ENCODE data around the gene SDHC.
"Not testable (repeated sequence)": the region's sequence is repeated elsewhere in the genome, so short reads cannot be mapped to it uniquely, and the experiment has no call there.

Gene SDHC

DNA sequence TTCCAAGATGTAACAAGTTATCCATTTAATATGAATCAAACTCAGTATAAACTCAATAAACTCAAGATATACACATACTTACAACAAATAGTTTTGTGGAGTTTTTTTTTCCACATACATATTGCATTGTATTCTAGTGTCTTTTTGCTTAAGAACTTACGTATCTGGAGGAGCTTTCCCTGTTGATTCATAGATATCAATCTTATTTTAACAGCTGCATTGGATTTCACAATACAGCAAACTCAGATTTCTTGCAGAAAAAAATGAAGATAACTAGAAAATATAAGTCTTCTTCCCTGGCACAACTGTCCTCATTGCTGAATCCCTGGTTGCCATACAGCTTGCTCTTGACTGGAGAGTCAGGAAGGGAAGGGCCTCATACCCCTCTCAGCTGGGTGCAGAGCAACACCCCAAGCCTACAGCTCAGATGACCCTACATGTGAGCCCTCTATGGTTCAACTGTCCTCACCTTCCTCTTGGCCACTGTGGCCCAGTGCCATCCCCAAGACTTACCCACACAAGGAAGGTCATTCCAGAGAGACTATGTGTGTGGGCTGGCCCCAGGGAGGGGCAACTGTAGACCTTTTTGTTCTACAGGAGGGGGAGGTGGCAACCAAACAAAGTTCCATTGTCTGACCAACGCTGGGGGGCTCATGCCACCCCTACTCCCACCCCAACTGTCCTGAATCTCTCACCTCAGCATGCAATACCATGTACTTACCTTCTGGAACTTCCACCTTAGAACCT, 6.1 kb upstream of the SDHC start:
- H3K4me3 ChIP-seq (ENCODE audit: low read depth, low read length) = no peak overlapping the region
- TF ChIP-seq, protein P1, sequence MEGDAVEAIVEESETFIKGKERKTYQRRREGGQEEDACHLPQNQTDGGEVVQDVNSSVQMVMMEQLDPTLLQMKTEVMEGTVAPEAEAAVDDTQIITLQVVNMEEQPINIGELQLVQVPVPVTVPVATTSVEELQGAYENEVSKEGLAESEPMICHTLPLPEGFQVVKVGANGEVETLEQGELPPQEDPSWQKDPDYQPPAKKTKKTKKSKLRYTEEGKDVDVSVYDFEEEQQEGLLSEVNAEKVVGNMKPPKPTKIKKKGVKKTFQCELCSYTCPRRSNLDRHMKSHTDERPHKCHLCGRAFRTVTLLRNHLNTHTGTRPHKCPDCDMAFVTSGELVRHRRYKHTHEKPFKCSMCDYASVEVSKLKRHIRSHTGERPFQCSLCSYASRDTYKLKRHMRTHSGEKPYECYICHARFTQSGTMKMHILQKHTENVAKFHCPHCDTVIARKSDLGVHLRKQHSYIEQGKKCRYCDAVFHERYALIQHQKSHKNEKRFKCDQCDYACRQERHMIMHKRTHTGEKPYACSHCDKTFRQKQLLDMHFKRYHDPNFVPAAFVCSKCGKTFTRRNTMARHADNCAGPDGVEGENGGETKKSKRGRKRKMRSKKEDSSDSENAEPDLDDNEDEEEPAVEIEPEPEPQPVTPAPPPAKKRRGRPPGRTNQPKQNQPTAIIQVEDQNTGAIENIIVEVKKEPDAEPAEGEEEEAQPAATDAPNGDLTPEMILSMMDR (IDR thresholded peaks at IDR 0.05; ENCODE audit: low read depth, low read length) = no peak
- in situ Hi-C loops (cut with HindIII; ENCODE audit: low sequenced_read_pairs) = no loop called here
- no peak for DNase-seq (ENCODE audit: low read depth, low spot score)

DNA sequence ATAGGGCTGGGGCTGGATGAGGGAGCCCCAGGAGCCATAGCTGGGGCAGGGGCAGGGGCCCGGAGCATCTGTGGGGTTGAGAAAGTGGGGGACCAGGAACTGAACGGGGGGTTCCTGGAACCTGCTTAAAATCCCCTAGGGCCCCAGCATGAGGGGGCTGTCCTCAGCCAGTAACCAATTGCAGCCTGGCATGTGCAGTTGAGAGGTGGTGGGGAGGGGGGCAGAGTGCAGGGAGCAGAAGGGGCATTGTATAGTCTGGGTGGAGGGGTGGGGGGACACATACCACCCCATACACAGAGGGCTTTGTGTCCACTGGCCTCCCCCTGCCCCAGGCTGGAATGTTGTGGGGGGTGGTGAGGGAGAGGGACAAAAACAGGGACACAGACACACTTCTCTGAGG, 4.3 kb upstream of the SDHC start, which contains the start of gene MPZ:
Gene MPZ (minus strand): TSS at position 101 of the 400 bp plus-strand sequence. CDS start 63 bp downstream, at position 38.
- H3K4me3 ChIP-seq (ENCODE audit: low read depth, low read length) = no peak within 1 kb of the TSS
- in situ Hi-C loops (cut with HindIII; ENCODE audit: low sequenced_read_pairs) = no loop called here
- TF ChIP-seq, protein P1 (IDR thresholded peaks at IDR 0.05; ENCODE audit: low read depth, low read length) = no peak
- no peak for DNase-seq (ENCODE audit: low read depth, low spot score)

DNA sequence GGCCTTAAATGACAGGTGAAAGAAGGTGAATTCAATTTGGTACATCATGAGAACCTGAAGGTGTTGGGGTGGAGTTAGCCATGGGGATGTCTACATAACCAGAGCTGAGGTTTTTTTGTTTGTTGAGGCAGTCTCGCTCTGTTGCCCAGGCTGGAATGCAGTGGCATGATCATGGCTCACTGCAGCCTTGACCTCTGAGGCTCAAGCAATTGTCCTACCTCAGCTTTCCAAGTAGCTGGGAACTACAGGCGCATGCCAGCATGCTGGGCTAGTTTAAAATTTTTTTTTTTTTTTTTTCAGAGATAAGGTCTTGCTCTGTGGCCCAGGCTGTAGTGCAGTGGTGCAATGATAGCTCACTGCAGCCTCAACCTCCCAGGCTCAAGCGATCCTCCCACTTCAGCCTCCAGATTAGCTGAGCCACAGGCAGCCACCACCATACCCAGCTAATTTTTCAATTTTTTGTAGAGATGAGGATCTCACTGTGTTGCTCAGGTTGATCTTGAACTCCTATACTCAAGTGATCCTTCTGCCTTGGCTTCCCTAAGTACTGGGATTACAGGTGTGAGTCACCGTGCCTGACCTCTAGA, 2.5 kb upstream of the SDHC start:
- TF ChIP-seq, protein P1 (IDR thresholded peaks at IDR 0.05; ENCODE audit: low read depth, low read length) = no peak
- no peak for DNase-seq (ENCODE audit: low read depth, low spot score)
- in situ Hi-C loops (cut with HindIII; ENCODE audit: low sequenced_read_pairs) = no loop called here
- no peak overlapping the region for H3K4me3 ChIP-seq (ENCODE audit: low read depth, low read length)

DNA sequence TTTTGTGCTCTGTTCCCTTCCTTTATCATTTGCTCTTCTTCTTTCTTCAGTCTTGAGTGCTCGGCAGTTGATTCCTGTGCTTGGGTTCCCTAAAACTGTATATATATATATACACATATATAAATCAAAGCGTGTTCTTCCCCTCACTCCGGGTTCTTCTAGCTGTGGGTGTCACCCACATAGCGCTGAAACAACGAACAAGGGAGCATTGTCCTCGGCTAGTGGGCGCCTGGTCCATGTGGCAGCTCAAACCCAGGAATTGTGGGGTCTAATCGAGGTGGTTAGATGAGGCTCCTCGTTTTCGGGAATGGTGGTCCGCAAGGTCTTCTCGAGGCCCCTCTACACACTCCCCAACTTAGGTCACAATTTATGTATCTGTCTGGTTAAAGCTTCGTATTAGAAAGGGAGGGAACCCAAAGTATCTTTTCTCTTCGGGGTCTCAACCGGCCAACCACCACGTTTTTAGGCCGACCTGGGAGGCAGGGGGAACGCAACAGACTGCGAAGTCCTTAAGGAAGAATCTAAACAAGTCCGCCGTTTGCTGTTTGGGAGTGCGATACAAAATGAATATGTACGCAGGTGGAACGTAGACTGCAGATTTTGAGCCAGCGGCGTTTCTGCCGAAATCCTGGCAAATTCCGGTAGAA, 504 bp upstream of the SDHC start:
- TF ChIP-seq, protein P1 (IDR thresholded peaks at IDR 0.05; ENCODE audit: low read depth, low read length) = no peak
- no peak for DNase-seq (ENCODE audit: low read depth, low spot score)
- in situ Hi-C loops (cut with HindIII; ENCODE audit: low sequenced_read_pairs) = no loop called here
- peak overlapping the region; percentile 99 for H3K4me3 ChIP-seq (ENCODE audit: low read depth, low read length)

DNA sequence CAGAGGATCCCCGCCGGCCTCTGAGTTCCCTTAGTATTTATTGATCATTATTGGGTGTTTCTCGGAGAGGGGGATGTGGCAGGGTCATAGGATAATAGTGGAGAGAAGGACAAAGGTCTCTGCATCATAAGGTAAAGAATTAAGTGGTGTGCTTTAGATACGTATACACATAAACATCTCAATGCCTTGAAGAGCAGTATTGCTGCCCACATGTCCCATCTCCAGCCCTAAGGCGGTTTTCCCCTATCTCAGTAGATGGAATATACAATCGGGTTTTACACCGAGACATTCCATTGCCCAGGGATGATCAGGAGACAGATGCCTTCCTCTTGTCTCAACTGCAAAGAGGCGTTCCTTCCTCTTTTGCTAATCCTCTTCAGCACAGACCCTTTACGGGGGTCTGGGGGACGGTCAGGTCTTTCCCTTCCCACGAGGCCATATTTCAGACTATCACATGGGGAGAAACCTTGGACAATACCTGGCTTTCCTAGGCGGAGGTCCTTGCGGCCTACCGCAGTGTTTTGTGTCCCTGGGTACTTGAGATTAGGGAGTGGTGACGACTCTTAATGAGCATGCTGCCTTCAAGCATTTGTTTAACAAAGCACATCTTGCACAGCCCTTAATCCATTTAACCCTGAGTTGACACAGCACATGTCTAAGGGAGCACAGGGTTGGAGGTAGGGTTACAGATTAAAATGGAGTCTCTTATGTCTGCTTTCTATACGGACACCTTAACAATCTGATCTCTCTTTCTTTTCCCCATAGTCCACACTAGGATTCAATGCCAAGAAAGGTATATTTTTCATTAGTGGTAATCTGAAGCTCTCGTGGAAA, 1.9 kb downstream of the SDHC start:
- in situ Hi-C loops (cut with HindIII; ENCODE audit: low sequenced_read_pairs); DNase-seq (ENCODE audit: low read depth, low spot score); H3K4me3 ChIP-seq (ENCODE audit: low read depth, low read length): not testable (repeated sequence)

DNA sequence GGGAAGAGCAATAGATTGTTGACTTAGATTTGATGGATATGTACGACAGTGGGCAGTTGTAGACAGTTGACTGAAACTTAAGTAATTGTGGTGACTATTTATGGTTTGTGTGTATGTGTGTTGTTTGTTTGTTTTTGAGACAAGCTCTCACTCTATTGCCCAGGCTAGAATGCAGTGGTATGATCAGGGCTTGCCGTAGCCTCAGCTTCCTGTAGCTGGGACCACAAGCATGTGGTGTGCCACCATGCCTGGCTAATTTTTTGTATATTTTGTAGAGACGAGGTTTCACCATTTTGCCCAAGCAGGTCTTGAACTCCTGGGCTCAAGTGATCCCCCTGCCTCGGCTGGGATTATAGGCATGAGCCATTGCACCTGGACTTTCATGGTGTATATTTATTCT, 9.8 kb downstream of the SDHC start:
- H3K4me3 ChIP-seq (ENCODE audit: low read depth, low read length) = no peak overlapping the region
- in situ Hi-C loops (cut with HindIII; ENCODE audit: low sequenced_read_pairs) = no loop called here
- TF ChIP-seq, protein P1 (IDR thresholded peaks at IDR 0.05; ENCODE audit: low read depth, low read length) = no peak
- no peak for DNase-seq (ENCODE audit: low read depth, low spot score)

Data from astrocyte of the spinal cord (primary cell).